HepG2 (cell line): ENCODE results near the gene ZNF79. TPM values are rescaled to one million over a fixed set of nuclear protein-coding genes. Genes with fewer than 3 reads are reported as not detected.

Source experiments
- ASH2L ChIP-seq: fragments of 300-600, 200-600 bp; sonication (generic); IDR thresholded peaks from 2 replicates; pipeline ENCODE4 v1.7.0; 2017; ENCODE audit warnings: low read depth, mild to moderate bottlenecking, moderate library complexity, mixed read lengths, low read length; ENCODE audit not compliant: insufficient read length
- BHLHE40 ChIP-seq: IDR thresholded peaks from 2 replicates; pipeline ENCODE4 v1.6.1; 2011; ENCODE audit warnings: low read length, improper control_type of control experiment
- ETS1 ChIP-seq: sonication (generic); formaldehyde crosslinking; IDR thresholded peaks from 2 replicates; pipeline ENCODE4 v1.4.0; 2020; ENCODE audit warnings: missing genetic modification reagents
- FOXC1 ChIP-seq: sonication (generic); formaldehyde crosslinking; IDR thresholded peaks from 2 replicates; pipeline ENCODE4 v1.8.0; 2022; ENCODE audit warnings: mild to moderate bottlenecking, missing genetic modification reagents, borderline replicate concordance
- IRF2 ChIP-seq: IDR thresholded peaks from 2 replicates; pipeline ENCODE4 v1.6.1; 2018; ENCODE audit warnings: missing genetic modification reagents, missing compliant biosample characterization
- IRX3 ChIP-seq: sonication (generic); formaldehyde crosslinking; IDR thresholded peaks from 2 replicates; pipeline ENCODE4 v1.8.1; 2023; ENCODE audit warnings: mild to moderate bottlenecking, low read depth, missing genetic modification reagents, borderline replicate concordance
- KDM1A ChIP-seq: IDR thresholded peaks from 2 replicates; pipeline ENCODE4 v1.6.1; 2016; ENCODE audit warnings: missing compliant biosample characterization
- NCOA2 ChIP-seq: sonication (generic); formaldehyde crosslinking; IDR thresholded peaks from 2 replicates; pipeline ENCODE4 v1.8.0; 2022; ENCODE audit warnings: inconsistent platforms
- PCBP1 ChIP-seq: fragments of 200-400 bp; formaldehyde crosslinking; IDR thresholded peaks from 2 replicates; pipeline ENCODE4 v1.6.1; 2017; ENCODE audit warnings: mild to moderate bottlenecking, low read depth, low read length, borderline replicate concordance
- PCBP2 ChIP-seq: fragments of 200-400 bp; formaldehyde crosslinking; optimal IDR thresholded peaks from 2 replicates; pipeline ENCODE3; 2018; ENCODE audit warnings: low read length, low read depth; ENCODE audit not compliant: poor library complexity, severe bottlenecking
- POLR2G ChIP-seq: fragments of 200-400 bp; formaldehyde crosslinking; IDR thresholded peaks from 2 replicates; pipeline ENCODE4 v1.6.1; 2018; ENCODE audit warnings: mild to moderate bottlenecking, low read depth, low read length, moderate library complexity
- RORA ChIP-seq: sonication (generic); formaldehyde crosslinking; IDR thresholded peaks from 2 replicates; pipeline ENCODE4 v1.5.0; 2020; ENCODE audit warnings: mild to moderate bottlenecking, missing genetic modification reagents, moderate library complexity
- SKIL ChIP-seq: sonication (generic); formaldehyde crosslinking; IDR thresholded peaks from 2 replicates; pipeline ENCODE4 v1.8.0; 2022; ENCODE audit warnings: missing genetic modification reagents, mild to moderate bottlenecking, moderate library complexity, borderline replicate concordance
- SMC3 ChIP-seq: IDR thresholded peaks from 2 replicates; pipeline ENCODE4 v1.6.1; 2011; ENCODE audit warnings: low read length, improper control_type of control experiment
- SNAI1 ChIP-seq: sonication (generic); formaldehyde crosslinking; IDR thresholded peaks from 2 replicates; pipeline ENCODE4 v1.5.0; 2020; ENCODE audit warnings: mild to moderate bottlenecking, missing genetic modification reagents, borderline replicate concordance
- SRSF4 ChIP-seq: fragments of 200-400 bp; formaldehyde crosslinking; IDR thresholded peaks from one replicate; pipeline ENCODE4 v1.6.1; 2018; ENCODE audit warnings: mild to moderate bottlenecking, low read depth, low read length, moderate library complexity; ENCODE audit not compliant: poor library complexity, severe bottlenecking
- SYNCRIP ChIP-seq: fragments of 200-400 bp; formaldehyde crosslinking; IDR thresholded peaks from 2 replicates; pipeline ENCODE4 v1.6.1; 2018; ENCODE audit warnings: mild to moderate bottlenecking, low read depth, low read length; ENCODE audit not compliant: insufficient read depth
- THAP8 ChIP-seq: sonication (generic); formaldehyde crosslinking; IDR thresholded peaks from 2 replicates; pipeline ENCODE4 v1.5.1; 2020; ENCODE audit warnings: missing genetic modification reagents, mild to moderate bottlenecking, borderline replicate concordance
- TRIM24 ChIP-seq: sonication (generic); formaldehyde crosslinking; IDR thresholded peaks from 2 replicates; pipeline ENCODE4 v1.8.0; 2022; ENCODE audit warnings: mild to moderate bottlenecking, missing genetic modification reagents
- ZNF326 ChIP-seq: sonication (generic); formaldehyde crosslinking; IDR thresholded peaks from 2 replicates; pipeline ENCODE4 v1.4.0; 2020; ENCODE audit warnings: missing genetic modification reagents, borderline replicate concordance
- ZNF414 ChIP-seq: sonication (generic); formaldehyde crosslinking; IDR thresholded peaks from 2 replicates; pipeline ENCODE4 v1.5.0; 2020; ENCODE audit warnings: missing genetic modification reagents
- ZNF713 ChIP-seq: sonication (generic); formaldehyde crosslinking; IDR thresholded peaks from 2 replicates; pipeline ENCODE4 v1.4.0; 2020; ENCODE audit warnings: mild to moderate bottlenecking, missing genetic modification reagents
- ZNF761 ChIP-seq: sonication (generic); formaldehyde crosslinking; conservative IDR thresholded peaks from 2 replicates; pipeline ENCODE4 v1.4.0; 2020; ENCODE audit warnings: mild to moderate bottlenecking, missing genetic modification reagents
- ZSCAN12 ChIP-seq: sonication (generic); formaldehyde crosslinking; IDR thresholded peaks from 2 replicates; pipeline ENCODE4 v1.9.0; 2021; ENCODE audit warnings: mild to moderate bottlenecking, missing genetic modification reagents
- ZZZ3 ChIP-seq: sonication (generic); formaldehyde crosslinking; IDR thresholded peaks from 2 replicates; pipeline ENCODE4 v1.4.0; 2020; ENCODE audit warnings: missing genetic modification reagents, mild to moderate bottlenecking, borderline replicate concordance
- polyA plus RNA-seq, 8 experiments: library from polyadenylated mRNA; depleted of rRNA in 3 of 8; stranded (reverse) in 7 of 8; unstranded in 1 of 8; fragments of >200 nt; fragmentation: Illumina TruSeq in 4 of 8; extraction: Trizol in 4 of 8; gene quantifications; 2 replicates each; pipeline versions ENCODE4 v1.2.1 to v1.2.3, GENCODE V29; 2011 to 2016; ENCODE audit warnings: low read depth in 4 of 8, missing spikeins in 1 of 8, mixed read lengths in 1 of 8; ENCODE audit not compliant: insufficient read depth in 1 of 8
- total RNA-seq, 5 experiments: library from RNA; depleted of rRNA; stranded (reverse); fragments of >200 nt; fragmentation: Illumina TruSeq; extraction: Trizol; gene quantifications; 2 replicates each; pipeline ENCODE4 v1.2.3, GENCODE V29; 2016; ENCODE audit warnings: low read depth in 1 of 5

The ZNF79 gene
- total and polyA plus RNA-seq, 2 of the 13 experiments (the other 11 are each of a cell fraction or from before 2014, with no cell fraction given): 3.7 to 8.1 TPM

- TF ChIP-seq RORA (CRISPR knock-in tag) (no peak), SMC3 (no peak; the same call in 1 of the 2 replicates), TRIM24 (CRISPR knock-in tag) (no peak), ZNF713 (CRISPR knock-in tag) (no peak), NCOA2 (CRISPR knock-in tag) (no peak), ASH2L (peak; percentile 26), ETS1 (CRISPR knock-in tag) (0 out of 2 replicates have a peak, but pooled peaks have one; percentile 72), SKIL (CRISPR knock-in tag) (no peak), ZNF761 (CRISPR knock-in tag) (no peak), PCBP1 (no peak), PCBP2 (no peak), SRSF4 (no peak), FOXC1 (CRISPR knock-in tag) (no peak; the same call in 1 of the 2 replicates), ZSCAN12 (0 out of 2 replicates have a peak, but pooled peaks have one; percentile 78), BHLHE40 (0 out of 2 replicates have a peak, but pooled peaks have one; percentile 32), THAP8 (CRISPR knock-in tag) (no peak; the same call in 1 of the 2 replicates), SNAI1 (CRISPR knock-in tag) (0 out of 2 replicates have a peak, but pooled peaks have one; percentile 43), SYNCRIP (no peak), ZZZ3 (0 out of 2 replicates have a peak, but pooled peaks have one; percentile 25), IRX3 (CRISPR knock-in tag) (no peak), KDM1A (CRISPR knock-in tag) (no peak), ZNF326 (no peak), IRF2 (CRISPR knock-in tag) (no peak), ZNF414 (CRISPR knock-in tag) (no peak), POLR2G (peak; percentile 67)
Measured at GRCh38 chr9:127396808-127397645, 27.2 kb upstream of the ZNF79 start, which contains the start of gene SLC2A8 (continued).
